Erythroblast (primary cell): ENCODE data around the gene C2CD2.

ENCODE experiments used
- DNase-seq, 2 experiments: peaks; one replicate each; lab custom pipeline; 2025; lab: John Stamatoyannopoulos, UW
- GATA1 ChIP-seq: IDR thresholded peaks from 2 replicates; pipeline ENCODE4 v1.6.1; 2011; ENCODE audit warnings: low read depth, mild to moderate bottlenecking, control low read depth, low read length, moderate library complexity
- POLR2A ChIP-seq: IDR thresholded peaks from 2 replicates; pipeline ENCODE4 v1.6.1; 2011; ENCODE audit warnings: mild to moderate bottlenecking, low read length

The C2CD2 gene

DNA sequence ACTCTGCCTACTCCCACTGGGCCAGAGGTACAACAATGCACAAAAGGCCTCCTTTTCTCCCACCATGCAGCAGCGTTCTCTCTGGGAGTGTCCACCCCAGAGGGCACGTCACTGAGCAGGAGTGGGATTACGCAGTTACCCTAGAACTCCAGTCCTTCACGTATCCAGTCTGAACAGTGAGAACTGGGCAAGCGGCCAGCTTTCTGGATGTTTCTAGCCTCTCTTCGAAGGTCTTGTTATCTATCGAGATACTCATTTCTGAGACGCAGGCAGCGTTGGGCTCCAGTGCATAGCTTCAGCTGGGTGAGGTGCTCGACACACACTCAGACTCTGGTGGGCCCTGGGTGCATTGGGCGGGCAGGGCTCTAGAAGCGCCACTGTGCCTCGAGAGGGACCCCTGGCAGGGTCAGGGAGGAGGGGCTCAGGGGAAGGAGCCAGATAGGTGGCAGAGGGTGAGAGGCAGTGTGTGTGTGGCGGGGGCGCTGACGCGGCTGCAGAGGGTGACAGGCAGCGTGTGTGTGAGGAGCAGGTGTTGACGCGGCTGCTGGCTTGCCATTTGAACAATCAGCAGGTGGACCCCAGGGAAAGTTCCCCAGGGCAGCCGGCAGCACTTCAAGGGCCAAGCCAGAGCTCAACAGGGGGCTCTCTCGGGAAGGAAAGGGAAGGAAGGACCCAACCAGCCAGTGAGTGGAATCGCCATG, 102.6 kb downstream of the C2CD2 start:
- TF ChIP-seq GATA1 (no peak), POLR2A (no peak)
- no peak for DNase-seq

- no peak for DNase-seq
- TF ChIP-seq GATA1 (no peak), POLR2A (no peak)
Measured at GRCh38 chr21:41850085-41850484, 103.7 kb downstream of the C2CD2 start.

DNA sequence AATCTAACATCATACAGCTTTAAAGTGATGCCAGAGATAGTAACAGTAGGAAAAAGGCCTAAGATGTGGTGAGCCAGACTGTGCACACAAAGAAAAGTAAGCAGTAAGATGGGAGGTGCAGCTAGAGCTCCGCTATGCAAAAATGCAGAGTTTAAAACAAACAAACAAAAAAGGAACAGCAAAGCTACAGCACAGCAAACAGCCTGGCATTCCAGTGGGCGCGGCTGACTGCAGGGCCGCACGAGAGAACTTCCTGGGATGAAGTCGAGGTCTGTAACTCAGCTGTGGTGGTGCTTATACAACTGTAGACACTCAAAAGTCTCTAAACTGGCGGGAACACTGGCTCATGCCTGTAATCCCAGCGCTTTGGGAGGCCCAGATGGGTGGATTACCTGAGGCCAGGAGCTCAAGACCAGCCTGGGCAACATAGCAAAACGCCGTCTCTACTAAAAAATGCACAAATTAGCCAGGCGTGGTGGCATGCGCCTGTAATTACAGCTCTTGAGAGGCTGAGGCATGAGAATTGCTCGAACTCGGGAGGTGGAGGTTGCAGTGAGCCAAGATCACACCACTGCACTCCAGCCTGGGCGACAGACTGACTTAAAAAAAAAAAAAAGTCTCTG, 104.7 kb downstream of the C2CD2 start:
- TF ChIP-seq POLR2A: no peak
- no peak for TF ChIP-seq GATA1
- DNase-seq: no peak

- TF ChIP-seq POLR2A (no peak), GATA1 (no peak)
- DNase-seq: no peak
Measured at GRCh38 chr21:41848533-41848932, 105.3 kb downstream of the C2CD2 start.

DNA sequence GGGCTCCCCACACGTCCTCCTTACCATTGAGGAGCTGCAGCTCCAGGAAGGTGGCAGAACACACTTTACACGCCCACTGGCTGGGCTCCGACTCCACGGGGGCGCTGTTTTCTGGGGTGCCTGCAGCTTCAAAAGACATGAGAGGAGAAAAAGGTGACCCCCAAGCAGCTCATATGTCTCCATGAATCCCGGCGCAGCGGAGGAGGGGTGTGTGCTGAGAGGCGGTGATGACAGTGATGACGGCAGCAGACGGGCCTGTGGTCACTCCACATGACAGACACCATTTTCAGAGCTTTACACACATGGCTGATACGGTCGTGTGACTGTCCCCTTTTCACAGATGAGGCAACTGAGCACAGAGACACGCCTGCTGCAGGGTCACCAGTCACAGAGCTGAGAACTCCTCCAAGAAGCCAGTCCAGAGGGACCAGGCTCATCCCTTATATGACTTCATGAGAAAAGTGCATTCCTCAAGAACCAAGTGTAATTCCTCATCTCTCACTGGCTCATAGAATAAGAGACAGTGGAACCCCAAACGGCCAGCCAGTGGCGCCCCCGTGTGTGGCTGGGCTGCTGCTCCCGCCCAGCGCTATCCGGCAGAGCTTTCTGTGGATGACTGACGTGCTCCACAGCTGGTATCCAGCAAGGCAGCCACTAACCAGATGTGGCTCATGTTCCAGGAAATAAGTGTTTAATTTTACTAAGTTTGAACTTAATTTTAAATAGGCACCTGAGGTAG, 106.6 kb downstream of the C2CD2 start:
- TF ChIP-seq GATA1 (no peak), POLR2A (no peak)
- DNase-seq: no peak

- TF ChIP-seq POLR2A (no peak), GATA1 (no peak)
- no peak for DNase-seq
Measured at GRCh38 chr21:41846536-41846935, 107.3 kb downstream of the C2CD2 start.

DNA sequence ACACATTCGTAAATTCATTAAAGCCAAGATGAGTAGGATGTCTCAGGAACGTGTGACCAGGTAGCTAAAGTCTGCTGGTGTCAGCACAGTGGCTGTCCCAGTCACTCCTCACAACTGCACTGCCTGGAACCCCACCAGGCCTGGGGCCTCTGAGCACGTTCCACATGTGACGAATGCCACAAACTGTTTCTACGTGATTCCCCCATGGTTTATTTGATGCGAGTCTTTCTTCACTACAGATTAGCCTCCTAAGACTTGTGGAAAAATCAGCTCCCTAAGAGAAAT, 107.8 kb downstream of the C2CD2 start:
- no peak for TF ChIP-seq POLR2A
- TF ChIP-seq GATA1: no peak
- no peak for DNase-seq

- no peak for TF ChIP-seq GATA1
- TF ChIP-seq POLR2A: no peak
- no peak for DNase-seq
Measured at GRCh38 chr21:41845310-41846032, 108.3 kb downstream of the C2CD2 start.

DNA sequence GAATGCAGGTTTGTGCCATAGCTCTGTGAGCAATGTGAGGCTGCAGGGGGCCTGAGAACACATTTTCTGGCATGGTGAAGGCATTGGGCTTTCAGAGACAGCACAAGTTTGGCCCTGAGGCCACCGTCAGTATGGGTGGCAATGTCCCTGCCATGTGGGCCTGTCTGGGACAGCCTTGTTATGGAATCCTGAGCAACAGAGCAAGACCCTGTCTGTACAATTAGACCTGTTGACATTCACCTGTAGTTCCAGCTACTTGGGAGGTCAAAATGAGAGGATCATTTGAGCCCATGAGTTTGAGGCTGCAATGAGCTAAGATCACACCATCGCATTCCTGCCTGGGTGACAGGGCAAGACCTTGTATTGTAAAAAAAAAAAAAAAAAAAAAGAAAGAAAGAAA, 110.2 kb downstream of the C2CD2 start:
- TF ChIP-seq POLR2A: no peak
- TF ChIP-seq GATA1: no peak
- DNase-seq: no peak

DNA sequence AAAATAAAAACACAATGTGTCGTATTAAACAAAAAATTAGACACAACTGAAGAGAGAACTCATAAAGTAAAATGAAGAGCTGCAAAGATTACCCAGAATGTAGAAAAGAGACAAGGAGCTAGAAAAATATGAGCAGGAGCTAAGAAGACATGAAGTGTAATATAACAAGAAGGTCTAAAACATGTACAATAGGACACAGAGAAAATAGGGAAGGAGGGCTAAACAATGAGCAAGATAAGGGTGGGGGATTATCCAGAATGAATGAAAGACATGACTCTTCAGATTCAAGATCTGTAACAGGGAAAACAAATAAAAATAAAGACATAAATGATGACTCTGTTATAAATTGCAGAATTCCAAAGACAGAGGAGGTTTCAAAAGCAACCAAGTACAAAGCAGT, 112.9 kb downstream of the C2CD2 start:
- DNase-seq: no peak
- TF ChIP-seq GATA1 (no peak), POLR2A (no peak)

GRCh38 chr21:41839387-41840000, 114.3 kb downstream of the C2CD2 start:
- TF ChIP-seq GATA1 (no peak), POLR2A (no peak)
- no peak for DNase-seq

DNA sequence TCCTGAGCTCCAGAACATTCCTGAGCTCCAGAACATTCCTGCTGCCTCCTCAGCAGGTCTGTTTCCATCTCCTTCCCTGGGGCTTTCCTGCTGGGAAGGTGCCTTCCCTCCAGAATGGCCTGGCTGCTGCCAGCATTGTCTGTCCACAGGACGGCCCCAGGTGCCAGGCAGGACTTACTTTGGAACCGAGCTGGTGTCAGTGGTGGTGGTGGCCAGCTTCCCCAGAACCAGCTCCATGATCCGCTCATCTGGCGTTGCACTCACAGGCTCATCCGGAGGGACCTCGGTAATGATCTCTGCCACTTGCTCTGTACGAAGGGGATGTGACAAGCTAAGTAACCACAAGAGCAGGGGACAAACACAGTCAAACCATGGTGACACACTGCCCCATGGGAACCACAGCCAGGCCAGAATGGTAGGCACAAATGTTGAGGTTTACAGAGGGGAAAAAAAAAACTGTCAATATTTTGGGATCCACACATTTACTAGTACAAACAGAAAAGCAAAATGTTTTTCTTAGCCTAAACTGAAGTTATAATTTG, 116.0 kb downstream of the C2CD2 start:
- no peak for TF ChIP-seq POLR2A
- no peak for TF ChIP-seq GATA1
- no peak for DNase-seq

DNA sequence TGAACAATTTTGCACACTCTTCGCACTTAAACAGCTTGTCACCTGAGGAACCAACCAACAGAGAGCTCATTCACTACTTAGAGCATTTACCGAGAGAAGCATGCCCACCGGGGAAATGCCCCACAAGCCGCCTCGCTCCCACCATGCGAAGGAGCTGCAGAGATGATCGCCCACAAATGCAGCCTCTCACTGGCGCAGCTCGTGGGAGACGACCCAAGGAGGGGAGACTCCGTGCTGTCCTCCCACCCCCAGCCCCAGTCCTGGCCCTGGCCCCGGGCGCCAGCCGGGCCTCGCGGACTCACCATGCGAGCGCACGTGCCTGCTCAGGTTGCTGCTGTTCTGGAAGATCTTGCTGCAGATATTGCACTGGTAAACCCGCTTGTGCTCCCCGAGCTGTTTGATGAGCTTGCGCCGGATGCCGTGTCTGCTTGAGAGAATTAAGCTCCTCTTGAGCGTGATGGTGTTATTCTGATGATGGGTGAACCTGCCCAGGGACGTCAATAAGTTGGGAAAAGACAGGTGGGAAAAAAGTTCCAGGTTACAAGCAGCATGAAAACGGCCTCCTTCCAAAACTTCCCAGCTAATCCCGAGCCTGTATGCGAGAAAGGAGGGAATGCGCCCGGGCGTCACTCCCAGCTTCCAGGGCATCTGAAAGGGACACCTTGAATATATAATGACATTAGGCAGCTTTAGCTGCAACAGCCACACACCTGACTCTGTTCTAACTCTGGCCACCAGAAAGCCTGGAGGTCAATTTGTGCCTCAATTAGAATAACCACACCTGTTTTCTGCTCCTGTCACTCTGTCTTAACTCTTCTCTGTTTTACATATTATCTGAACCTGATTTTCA, 117.4 kb downstream of the C2CD2 start:
- DNase-seq: no peak
- TF ChIP-seq POLR2A: no peak
- no peak for TF ChIP-seq GATA1

- TF ChIP-seq POLR2A (no peak), GATA1 (no peak)
- DNase-seq: no peak
Measured at GRCh38 chr21:41835711-41836154, 118.1 kb downstream of the C2CD2 start.
